Muscle layer of duodenum (tissue), 2 donors: ENCODE measurements around the gene KLF7.

Source experiments
- H3K27ac ChIP-seq: one replicate; pipeline ENCODE4 v1.7.0; 2013; ENCODE audit warnings: mild to moderate bottlenecking, low read length
- H3K27me3 ChIP-seq: one replicate; pipeline ENCODE4 v1.7.0; 2013; ENCODE audit warnings: low read depth, mild to moderate bottlenecking, control low read depth, low read length
- H3K36me3 ChIP-seq, 2 donors: one replicate each; pipeline ENCODE4 v1.7.0; 2013; ENCODE audit warnings: low read length in 2 of 2, control low read depth in 1 of 2, mild to moderate bottlenecking in 1 of 2; ENCODE audit not compliant: insufficient read depth in 2 of 2, control insufficient read depth in 1 of 2
- H3K4me1 ChIP-seq, 2 donors: one replicate each; pipeline ENCODE4 v1.7.0; 2013; ENCODE audit warnings: low read length in 2 of 2, mild to moderate bottlenecking in 2 of 2, control low read depth in 1 of 2, moderate library complexity in 1 of 2; ENCODE audit not compliant: insufficient read depth in 2 of 2, control insufficient read depth in 1 of 2
- H3K4me3 ChIP-seq, 2 donors: one replicate each; pipeline ENCODE4 v1.7.0; 2013; ENCODE audit warnings: low read length in 2 of 2, low read depth in 1 of 2, mild to moderate bottlenecking in 1 of 2
- H3K9me3 ChIP-seq, 2 donors: one replicate each; pipeline ENCODE4 v1.7.0; 2013; ENCODE audit warnings: low read length in 2 of 2, control low read depth in 1 of 2, mild to moderate bottlenecking in 1 of 2; ENCODE audit not compliant: control insufficient read depth in 1 of 2
- donor health status: healthy.

The KLF7 gene

GRCh38 chr2:207156451-207157161 is 9.1 kb downstream of the KLF7 start:
- Histone ChIP-seq H3K27ac (peak overlapping the region; percentile 10), H3K4me1 (peaks cover 32 to 78% of the 10 kb centered on the region in 2 donors), H3K9me3 (no peaks in the 10 kb centered on the region), H3K36me3 (no peaks in the 10 kb centered on the region), H3K27me3 (no peaks in the 10 kb centered on the region), H3K4me3 (no peak overlapping the region)

- Histone ChIP-seq H3K4me3 (no peak overlapping the region), H3K36me3 (no peaks in the 10 kb centered on the region), H3K4me1 (peaks cover 24 to 78% of the 10 kb centered on the region in 2 donors), H3K27ac (peak overlapping the region; percentile 12), H3K9me3 (no peaks in the 10 kb centered on the region), H3K27me3 (no peaks in the 10 kb centered on the region)
Observed at GRCh38 chr2:207155516-207156444, 10.0 kb downstream of the KLF7 start.

DNA sequence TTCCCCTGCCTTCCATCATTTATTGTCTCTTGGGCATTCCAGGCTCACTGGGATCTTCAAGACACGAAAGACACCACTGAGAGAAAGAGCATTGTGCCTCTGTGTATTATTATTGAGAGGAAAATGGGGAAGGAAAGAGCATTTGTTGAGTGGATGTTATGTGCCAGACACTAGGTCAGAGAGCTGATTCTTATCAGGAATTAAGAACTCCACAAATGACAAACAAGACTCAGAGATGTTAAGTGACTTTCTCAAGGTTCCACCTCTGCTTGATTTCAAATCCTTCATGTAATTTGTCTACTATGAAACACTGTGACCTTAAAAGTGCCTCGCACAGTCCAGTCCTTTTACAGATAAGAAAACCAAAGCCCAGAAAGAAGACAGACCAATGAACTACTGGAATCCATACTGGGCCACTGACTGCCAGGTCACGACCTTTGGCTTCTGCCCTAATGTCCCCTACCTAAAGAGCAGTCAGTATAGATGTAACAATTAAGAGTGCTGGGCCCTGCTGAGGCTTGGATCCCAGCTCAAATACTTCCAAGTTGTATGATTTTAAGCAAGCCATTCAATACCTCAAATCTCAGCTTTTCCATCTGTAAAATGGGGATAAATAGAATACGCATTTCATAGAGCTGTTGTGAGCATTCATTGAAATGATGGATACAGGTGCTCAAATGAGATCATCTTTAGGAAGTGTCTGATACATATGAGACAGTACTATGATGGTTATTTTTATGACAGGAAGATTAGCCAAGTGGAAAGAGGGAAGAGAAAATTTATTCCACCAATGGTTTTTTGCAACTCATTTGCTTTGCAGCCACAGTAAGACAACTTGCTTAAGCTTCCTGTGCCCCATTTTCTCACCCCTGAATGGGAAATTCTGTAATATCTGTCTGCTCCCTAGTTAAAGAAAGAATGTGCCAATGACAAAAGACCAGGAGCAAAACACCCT is 10.9 kb downstream of the KLF7 start:
- peaks cover 21 to 77% of the 10 kb centered on the region in 2 donors for H3K4me1 ChIP-seq
- H3K27me3 ChIP-seq: no peaks in the 10 kb centered on the region
- peak overlapping the region; percentile 12 for H3K27ac ChIP-seq
- no peak overlapping the region for H3K4me3 ChIP-seq
- no peaks in the 10 kb centered on the region for H3K36me3 ChIP-seq
- no peaks in the 10 kb centered on the region for H3K9me3 ChIP-seq

DNA sequence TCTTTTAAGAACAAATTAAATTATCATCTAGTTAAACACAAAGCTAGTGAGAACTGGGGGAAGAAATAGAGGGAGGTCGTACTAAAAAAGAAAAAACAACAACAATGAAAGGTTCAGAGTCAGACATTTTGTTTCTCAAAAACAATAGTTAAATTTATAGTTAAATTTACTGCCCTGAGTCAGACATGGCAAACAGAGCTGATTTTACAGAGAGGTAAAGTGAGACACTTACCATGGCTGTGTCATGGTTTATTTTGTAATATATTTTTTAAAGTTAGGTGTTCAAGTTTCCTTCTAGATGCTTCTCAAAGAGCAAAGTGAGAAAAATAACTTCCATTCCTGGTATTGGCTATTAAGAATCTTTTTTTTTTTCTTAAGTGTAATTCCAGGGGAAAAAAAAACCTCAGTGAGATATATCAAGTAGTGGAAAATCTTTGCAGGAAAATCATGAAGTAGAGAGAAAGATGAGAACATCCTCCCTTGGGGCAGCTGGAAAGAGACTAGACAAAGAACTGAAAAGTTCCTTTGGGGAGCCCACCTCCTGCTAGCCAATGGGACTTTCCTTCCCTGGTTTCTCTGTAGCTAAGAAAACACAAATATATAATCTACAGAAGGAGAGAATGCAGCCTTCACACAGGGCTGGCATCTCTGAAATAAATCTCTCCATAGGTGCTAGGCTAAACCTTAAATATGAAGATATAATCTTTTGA is 12.3 kb downstream of the KLF7 start:
- no peaks in the 10 kb centered on the region for H3K36me3 ChIP-seq
- no peaks in the 10 kb centered on the region for H3K9me3 ChIP-seq
- H3K4me3 ChIP-seq: no peak overlapping the region
- H3K4me1 ChIP-seq: peaks cover 13 to 81% of the 10 kb centered on the region in 2 donors
- H3K27me3 ChIP-seq: no peaks in the 10 kb centered on the region
- peak overlapping the region; percentile 62 for H3K27ac ChIP-seq

DNA sequence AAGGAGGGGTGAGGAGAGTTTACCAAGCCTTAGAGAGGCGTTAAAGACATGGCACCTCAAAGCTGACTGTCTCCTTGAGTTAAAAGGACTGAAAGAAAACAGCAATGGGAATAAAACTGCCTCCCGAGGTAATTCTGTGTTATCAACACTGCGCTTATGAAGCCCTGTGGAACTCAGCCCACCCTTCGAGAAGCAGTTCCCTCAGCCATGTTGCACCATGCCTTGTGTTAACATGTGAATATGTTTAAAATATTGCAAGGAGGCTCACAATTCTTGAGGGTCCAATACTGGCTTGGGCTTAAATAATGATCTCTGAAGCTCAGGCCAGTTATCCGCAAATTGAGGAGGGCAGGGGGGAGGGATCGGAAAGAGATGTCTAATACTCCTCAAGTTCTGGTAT is 14.7 kb downstream of the KLF7 start:
- Histone ChIP-seq H3K4me1 (peaks cover 13 to 77% of the 10 kb centered on the region in 2 donors), H3K27ac (no peak overlapping the region), H3K4me3 (no peak overlapping the region), H3K36me3 (peaks cover 0 to 4% of the 10 kb centered on the region in 2 donors), H3K27me3 (no peaks in the 10 kb centered on the region), H3K9me3 (no peaks in the 10 kb centered on the region)

DNA sequence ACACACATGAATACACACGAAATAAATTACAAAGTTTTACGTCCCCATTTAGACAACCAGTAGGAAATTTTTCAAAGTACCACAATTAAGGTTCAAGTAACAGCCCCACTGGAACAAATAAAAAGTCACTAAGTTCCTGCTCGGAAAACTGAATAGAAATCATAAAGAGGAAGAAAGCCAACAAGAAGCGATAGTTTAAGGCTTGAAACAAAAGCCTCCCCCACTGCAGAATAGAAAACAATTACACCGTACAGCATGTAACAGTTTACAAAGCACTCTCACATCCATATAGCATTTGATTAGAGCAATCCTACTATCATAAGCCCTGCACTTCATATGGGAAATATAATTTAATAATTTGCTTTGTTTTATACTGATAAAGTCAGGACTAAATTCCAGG is 15.5 kb downstream of the KLF7 start:
- H3K9me3 ChIP-seq: no peaks in the 10 kb centered on the region
- no peak overlapping the region for H3K4me3 ChIP-seq
- no peak overlapping the region for H3K27ac ChIP-seq
- H3K36me3 ChIP-seq: peaks cover 0 to 10% of the 10 kb centered on the region in 2 donors
- H3K4me1 ChIP-seq: peaks cover 13 to 70% of the 10 kb centered on the region in 2 donors
- no peaks in the 10 kb centered on the region for H3K27me3 ChIP-seq

- H3K9me3 ChIP-seq: no peaks in the 10 kb centered on the region
- peaks cover 13 to 74% of the 10 kb centered on the region in 2 donors for H3K4me1 ChIP-seq
- H3K36me3 ChIP-seq: peaks cover 0 to 10% of the 10 kb centered on the region in 2 donors
- no peaks in the 10 kb centered on the region for H3K27me3 ChIP-seq
- no peak overlapping the region for H3K4me3 ChIP-seq
- H3K27ac ChIP-seq: no peak overlapping the region
Observed at GRCh38 chr2:207149249-207150213, 16.2 kb downstream of the KLF7 start.

DNA sequence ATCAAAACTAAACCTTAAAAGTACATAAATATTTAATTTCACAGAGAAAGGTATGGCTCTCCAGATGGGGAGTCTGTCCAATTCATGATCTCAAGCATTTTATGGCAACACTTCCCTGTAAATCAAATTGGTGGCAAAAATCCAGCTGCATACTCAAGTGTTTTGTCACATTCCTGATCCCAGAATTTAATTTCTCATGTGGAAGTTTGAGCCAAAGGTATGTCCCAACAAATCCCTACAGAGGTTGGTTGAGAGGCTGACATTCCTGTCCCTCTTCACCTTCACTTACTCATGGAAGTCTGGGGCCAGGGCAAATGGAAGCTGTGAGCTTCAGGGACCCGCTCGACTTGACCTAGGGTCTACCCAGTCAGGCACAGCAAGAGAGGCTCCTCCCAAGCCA is 17.7 kb downstream of the KLF7 start:
- no peaks in the 10 kb centered on the region for H3K9me3 ChIP-seq
- H3K27ac ChIP-seq: no peak overlapping the region
- H3K4me1 ChIP-seq: peaks cover 9 to 69% of the 10 kb centered on the region in 2 donors
- no peak overlapping the region for H3K4me3 ChIP-seq
- H3K36me3 ChIP-seq: peaks cover 0 to 10% of the 10 kb centered on the region in 2 donors
- no peaks in the 10 kb centered on the region for H3K27me3 ChIP-seq

GRCh38 chr2:207144173-207144785 is 21.5 kb downstream of the KLF7 start:
- Histone ChIP-seq H3K4me1 (peaks cover 0 to 60% of the 10 kb centered on the region in 2 donors), H3K4me3 (peak overlapping the region in 1 of 2 donors; percentile 30), H3K27me3 (no peaks in the 10 kb centered on the region), H3K36me3 (peaks cover 0 to 10% of the 10 kb centered on the region in 2 donors), H3K27ac (peak overlapping the region; percentile 91), H3K9me3 (no peaks in the 10 kb centered on the region)
